HG02870 (cell line): ENCODE results near the gene BABAM2.

Experiments used
- ATAC-seq: cut with Tn5 transposase; IDR thresholded peaks from one replicate; pipeline ENCODE4 v1.9.1; 2021; ENCODE audit warnings: mild to moderate bottlenecking, moderate library complexity; ENCODE audit not compliant: unreplicated experiment

BABAM2 gene

DNA sequence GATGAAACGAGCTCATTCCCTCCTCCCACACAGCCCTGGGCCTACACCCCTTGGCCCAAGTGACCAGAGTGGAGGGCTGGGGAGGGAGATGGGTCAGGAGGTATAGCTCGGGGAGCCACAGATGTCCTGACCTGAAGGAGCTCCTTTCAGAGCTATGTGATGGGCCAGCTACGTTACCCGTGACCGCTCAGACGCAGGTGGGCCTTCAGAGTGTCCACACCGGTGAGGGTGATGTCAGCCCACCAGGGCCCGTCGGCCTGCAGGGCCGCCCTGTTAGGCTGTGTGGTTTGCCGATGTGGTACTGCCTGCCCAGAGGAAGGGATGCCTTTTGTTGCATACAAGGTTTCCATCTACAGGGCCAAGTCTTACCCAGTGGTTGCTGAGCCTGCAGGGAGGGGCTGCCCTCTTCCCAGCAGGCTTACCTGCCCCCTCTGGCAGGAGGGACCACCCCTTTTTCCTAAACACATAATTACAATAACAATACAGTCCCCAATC, 460.3 kb downstream of the BABAM2 start:
- no peak for ATAC-seq

- no peak for ATAC-seq
Observed at GRCh38 chr2:28351621-28352020, 461.1 kb downstream of the BABAM2 start.

GRCh38 chr2:28352104-28352503, 461.6 kb downstream of the BABAM2 start:
- ATAC-seq, result no peak

GRCh38 chr2:28352610-28353195, 462.2 kb downstream of the BABAM2 start:
- no peak for ATAC-seq

DNA sequence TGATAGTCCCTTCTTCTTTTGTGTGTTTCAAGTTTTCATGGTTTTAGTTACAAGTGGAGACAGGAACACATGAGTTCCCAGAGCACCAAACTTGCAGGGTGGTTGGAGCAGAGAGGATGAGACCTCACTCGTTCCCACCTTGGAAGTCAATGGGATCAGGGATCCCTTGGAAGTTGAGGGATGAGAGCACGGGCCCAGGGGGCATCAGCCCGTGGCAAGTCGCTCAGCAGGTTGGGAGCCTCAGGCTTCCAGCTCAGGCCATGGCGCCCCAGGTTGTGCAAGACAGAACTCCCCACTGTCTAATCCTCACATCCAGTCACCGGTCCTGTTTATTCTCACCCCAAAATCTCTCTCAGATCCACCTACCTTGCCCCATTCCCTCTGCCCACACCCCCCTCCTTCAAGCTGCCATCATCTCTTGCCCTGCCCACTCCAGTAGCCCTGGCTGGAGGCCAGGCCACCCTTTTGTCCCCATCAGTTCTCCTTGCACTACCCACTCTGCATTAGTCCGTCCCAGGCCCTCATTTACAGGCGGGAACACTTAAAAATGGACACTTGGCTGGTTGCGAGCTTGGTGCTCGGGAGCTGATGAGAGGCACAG, 464.5 kb downstream of the BABAM2 start:
- ATAC-seq, result no peak

- no peak for ATAC-seq
Observed at GRCh38 chr2:28355521-28356094, 465.1 kb downstream of the BABAM2 start.

- no peak for ATAC-seq
Observed at GRCh38 chr2:28356095-28356911, 465.8 kb downstream of the BABAM2 start.

DNA sequence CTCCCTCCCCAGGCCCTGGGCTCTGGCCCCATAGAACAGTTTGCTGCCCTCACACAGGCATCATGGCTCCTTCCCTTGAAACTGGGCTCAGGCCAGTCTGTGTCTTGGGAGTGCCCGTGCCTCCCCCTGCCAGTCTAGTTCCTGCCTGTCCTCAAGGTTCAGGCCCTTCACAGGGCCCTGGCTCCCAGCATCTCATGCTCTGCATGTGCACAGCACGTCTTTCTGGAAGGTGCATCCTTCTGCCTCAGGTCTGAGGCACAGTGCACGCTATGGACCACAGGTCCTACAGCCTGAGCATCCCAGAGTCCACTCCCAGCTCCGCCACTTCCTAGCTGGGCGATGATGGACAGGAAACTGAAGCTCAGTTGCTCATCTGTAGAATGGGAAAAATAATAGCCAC, 466.5 kb downstream of the BABAM2 start:
- ATAC-seq, result no peak

GRCh38 chr2:28357948-28358667, 467.6 kb downstream of the BABAM2 start:
- ATAC-seq, result no peak

DNA sequence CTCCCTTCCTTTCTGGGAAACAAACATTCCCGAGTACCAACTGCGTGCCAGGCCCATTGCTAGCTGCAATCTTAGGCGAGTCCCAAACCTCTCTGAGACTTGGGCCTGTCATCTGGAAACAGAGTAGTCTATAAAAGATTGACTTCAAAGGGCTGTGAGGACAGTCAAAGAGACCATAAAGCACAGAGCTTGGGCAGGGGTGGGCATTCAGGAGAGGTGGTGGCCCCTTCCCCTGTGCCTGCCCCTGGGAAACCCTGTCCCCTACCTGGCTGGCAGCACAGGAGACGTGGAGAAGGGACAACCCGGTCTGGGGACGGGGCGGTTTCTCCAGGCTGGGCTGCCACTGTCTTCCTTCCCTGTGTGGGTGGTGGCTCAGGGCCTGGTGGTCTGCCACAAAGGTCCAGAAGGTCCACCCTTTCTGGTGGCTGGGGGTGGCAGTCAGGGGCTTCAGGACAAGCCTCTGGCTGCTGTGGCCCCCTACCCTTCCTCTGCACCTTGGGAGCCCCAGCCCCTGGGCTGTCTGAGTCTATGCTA, 468.2 kb downstream of the BABAM2 start:
- ATAC-seq, result no peak

DNA sequence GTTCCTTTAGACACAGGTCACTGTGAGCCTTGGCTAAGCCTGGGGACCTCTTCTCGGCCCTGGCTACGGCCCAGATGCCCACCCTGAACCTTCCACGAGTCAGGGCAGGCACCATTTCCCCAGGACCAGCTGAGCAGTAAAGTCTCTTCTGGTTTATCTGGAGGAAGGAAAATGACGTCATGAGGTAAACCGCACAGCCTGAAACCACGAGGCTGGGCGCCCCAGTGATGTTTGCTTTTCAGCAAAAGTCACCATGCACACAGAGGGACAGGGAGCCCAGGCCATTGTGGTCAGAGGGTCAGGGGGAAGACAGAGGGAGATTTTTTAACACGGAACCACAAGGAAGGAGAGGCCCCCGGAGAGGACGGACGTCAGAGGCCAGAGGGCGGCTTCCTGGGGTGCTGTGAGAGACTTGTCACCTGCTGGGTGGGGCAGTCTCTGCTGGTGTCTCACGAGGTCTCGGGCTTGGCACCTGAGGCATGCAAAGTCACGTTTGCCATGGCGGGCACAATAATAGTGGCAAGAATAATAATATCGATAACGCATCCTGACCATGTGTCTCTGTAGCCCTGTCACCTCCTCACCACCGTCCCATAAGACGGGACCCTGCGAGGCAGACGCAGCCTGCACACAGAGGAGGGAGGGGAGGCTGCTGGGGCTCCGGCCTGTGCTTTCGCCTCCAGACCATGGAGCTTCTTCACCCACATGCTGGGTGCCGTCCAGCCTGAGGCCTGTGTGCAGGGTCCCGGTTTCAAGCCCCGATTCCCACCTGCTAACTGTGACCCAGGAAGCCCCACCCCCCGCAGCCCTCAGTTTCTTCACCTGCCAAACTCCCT, 468.9 kb downstream of the BABAM2 start:
- ATAC-seq, result peak; percentile 71

DNA sequence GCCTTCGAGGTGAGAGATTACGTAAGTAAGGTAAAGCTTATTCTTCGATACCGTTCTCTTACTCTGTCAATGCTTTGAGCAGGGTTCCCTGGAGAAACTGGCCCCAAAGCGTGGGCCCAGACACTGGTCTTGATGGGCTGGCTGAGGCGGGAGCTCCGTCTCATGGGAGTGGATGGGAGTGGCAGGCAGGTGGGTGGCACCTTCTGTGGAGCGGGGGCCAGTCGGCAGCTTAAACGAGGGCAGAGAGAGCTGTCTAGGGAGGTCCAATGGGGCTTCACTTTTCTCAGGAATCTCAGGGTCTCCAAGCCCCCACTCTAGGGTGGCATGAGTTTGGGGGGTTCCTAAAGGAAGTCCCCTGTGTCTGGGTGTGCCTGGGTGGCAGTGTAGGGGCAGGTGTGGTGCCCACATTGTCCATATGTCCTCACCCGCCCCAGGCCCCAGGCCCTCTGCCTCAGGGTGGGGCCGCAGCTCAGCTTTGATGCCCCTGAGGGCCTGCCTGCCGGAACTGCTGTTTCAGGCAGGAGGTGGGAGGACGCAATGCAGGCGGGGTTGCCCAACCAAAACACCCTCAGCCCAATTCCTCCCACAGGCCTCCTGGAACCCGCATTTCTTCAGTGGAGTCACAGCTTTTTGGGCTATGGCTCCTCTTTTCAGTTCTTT, 469.7 kb downstream of the BABAM2 start:
- no peak for ATAC-seq

DNA sequence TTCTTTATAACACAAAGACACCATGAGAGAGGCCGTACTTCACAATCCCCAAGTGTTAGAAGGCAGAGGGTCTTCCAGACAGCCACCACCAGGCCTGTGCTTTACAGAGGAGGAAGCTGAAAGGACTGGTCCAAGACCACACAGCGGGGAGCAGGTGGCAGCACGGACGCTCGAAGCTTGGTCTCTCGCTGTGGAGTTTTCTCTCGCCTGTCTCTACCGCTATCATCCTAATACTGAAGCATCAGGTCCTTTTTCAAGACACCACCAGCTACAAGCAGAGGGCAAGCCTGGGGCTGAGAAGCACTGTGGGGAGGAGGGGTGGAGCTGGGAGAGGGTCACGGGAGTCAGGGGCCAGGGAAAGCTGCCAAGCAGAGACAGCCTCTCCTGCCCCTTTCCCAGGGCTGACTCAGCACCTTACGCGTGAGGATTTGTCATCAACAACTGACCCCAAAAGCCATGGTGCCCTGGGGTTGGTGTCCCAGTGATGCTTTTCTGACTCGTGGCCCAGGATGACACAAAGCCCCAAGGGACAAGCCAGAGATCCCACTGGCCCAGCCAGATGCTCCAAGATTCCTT, 470.3 kb downstream of the BABAM2 start:
- no peak for ATAC-seq

DNA sequence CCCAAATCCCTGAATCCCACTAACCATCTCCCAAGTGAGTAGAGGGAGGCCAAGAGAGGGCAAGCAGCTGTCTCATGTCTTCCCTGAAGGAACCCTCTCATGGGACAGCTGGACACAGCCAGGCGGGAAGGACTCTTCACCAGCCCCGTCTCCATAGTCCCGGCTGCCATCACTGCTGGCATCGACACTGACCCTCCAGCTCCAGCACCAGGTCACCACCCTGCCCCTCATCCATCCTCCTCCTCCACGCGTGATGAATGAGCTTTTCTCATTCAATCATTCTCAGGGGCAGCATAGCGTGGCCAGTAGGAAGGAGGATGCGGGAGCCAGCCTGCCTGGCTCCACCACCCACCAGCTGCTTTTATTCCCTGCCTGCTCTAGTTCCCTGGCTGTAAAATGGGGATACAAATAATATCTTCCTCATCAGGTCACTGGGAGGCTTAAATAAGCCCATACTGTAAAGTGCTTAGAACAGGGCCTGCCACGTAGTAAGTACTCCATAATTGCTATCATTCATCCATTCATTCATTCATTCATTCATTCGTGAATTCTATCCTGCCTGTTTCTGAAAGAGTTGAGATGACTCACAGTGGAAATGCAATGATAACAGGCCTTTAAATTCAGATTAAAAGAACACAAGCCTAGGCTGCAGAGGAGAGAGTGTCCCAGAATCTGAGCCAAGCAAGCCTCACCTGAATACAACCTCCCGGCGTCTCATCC, 471.6 kb downstream of the BABAM2 start:
- ATAC-seq, result no peak

DNA sequence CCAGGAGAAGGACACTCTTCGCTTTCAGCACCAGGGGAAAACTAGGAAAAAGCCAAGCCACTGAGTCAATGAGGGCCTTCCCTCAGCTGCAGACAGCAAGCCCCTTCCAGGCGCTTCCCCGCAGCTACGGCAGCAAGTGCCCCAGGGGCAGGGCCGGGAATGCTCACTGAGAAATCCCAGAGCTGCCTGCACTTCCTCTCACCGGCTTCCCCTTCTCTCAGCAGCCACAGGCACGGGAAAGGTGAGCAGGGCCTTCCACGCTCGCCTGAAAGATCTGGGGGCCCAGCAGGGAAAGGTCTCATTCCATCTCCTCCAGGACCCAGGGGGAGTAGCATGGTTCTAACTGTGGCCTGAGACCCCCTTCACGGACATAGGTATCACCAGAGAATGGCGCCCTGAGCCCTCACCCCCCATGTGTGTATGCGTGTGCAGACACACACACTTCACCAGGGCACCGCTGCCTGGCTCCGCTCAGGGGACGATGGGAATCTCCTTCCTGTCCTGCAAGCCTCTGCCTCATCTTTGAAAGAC, 472.5 kb downstream of the BABAM2 start:
- no peak for ATAC-seq

GRCh38 chr2:28363686-28364280, 473.3 kb downstream of the BABAM2 start:
- ATAC-seq, result no peak

DNA sequence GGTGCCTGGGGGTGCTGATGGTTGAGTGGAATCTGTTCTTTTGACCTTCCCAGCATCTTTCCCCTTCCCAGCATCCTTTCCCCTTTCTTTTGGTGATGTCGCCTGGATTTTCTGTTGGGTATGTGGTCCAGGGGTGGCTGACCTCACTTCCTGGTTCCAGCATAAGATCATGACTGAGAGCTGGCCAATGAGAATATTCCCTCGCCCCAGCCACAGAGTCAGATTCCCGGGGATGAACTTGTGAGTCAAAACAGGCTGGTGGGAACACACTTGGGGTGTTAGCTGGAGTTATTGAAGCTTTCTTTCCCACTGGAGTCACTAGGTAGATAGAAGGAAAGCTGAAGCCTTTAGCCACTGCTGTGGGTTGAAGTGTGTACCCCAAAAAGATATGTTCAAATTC, 474.1 kb downstream of the BABAM2 start:
- ATAC-seq, result no peak

DNA sequence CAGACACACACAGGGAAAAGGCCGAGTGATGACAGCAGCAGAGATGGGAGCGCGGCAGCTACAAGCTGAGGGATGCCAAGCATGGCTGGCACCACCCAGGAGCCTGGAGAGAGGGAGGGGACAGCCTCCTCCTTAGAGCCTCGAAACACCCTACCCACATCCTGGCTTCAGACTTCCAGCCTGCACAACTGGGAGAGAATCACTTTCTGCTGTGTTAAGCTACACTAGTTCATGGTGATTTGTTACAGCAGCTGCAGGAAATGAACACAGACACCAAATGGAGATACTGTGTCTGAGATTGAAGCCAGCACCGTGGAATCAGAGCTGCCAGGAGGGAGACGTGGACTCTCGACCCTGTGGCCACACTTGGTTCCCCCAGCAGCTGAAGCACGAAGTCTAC, 474.6 kb downstream of the BABAM2 start:
- ATAC-seq, result no peak
